HEK293T (cell line): ENCODE data around the gene ODAD4.

Experiments used
- ARNT ChIP-seq: fragments of 450-650 bp; IDR thresholded peaks from 2 replicates; pipeline ENCODE4 v1.6.1; 2017; ENCODE audit warnings: mild to moderate bottlenecking
- BHLHE40 ChIP-seq: fragments of 450-650 bp; IDR thresholded peaks from 2 replicates; pipeline ENCODE4 v1.6.1; 2016; ENCODE audit warnings: mild to moderate bottlenecking, moderate library complexity, borderline replicate concordance
- ELF4 ChIP-seq: fragments of 450-650 bp; IDR thresholded peaks from 2 replicates; pipeline ENCODE4 v1.6.1; 2017; ENCODE audit warnings: antibody characterized with exemption
- FOXA1 ChIP-seq: fragments of 450-650 bp; IDR thresholded peaks from 2 replicates; pipeline ENCODE4 v1.6.1; 2016; ENCODE audit warnings: mild to moderate bottlenecking
- FOXK2 ChIP-seq: fragments of 450-650 bp; IDR thresholded peaks from 2 replicates; pipeline ENCODE4 v1.6.1; 2016; ENCODE audit warnings: mild to moderate bottlenecking
- FOXM1 ChIP-seq: fragments of 450-650 bp; IDR thresholded peaks from 2 replicates; pipeline ENCODE4 v1.6.1; 2017; ENCODE audit warnings: mild to moderate bottlenecking, borderline replicate concordance
- L3MBTL2 ChIP-seq: fragments of 450-650 bp; conservative IDR thresholded peaks from 2 replicates; pipeline ENCODE4 v1.6.1; 2016; ENCODE audit warnings: mild to moderate bottlenecking
- LEF1 ChIP-seq: fragments of 450-650 bp; IDR thresholded peaks from 2 replicates; pipeline ENCODE4 v1.6.1; 2017; ENCODE audit warnings: mild to moderate bottlenecking, borderline replicate concordance
- NFRKB ChIP-seq: fragments of 450-650 bp; IDR thresholded peaks from 2 replicates; pipeline ENCODE4 v1.6.1; 2016; ENCODE audit warnings: mild to moderate bottlenecking, moderate library complexity
- PKNOX1 ChIP-seq: fragments of 450-650 bp; IDR thresholded peaks from 2 replicates; pipeline ENCODE4 v1.6.1; 2016
- SP1 ChIP-seq: fragments of 450-650 bp; IDR thresholded peaks from 2 replicates; pipeline ENCODE4 v1.6.1; 2017
- SUZ12 ChIP-seq: fragments of 450-650 bp; IDR thresholded peaks from 2 replicates; pipeline ENCODE4 v1.6.1; 2016; ENCODE audit warnings: mild to moderate bottlenecking
- TARDBP ChIP-seq: fragments of 450-650 bp; IDR thresholded peaks from 2 replicates; pipeline ENCODE4 v1.6.1; 2016
- ZNF384 ChIP-seq: fragments of 450-650 bp; IDR thresholded peaks from 2 replicates; pipeline ENCODE4 v1.6.1; 2016

GRCh38 chr17:41917679-41918313, 12.6 kb upstream of the ODAD4 start:
- TF ChIP-seq FOXA1 (no peak), SP1 (no peak), PKNOX1 (no peak), LEF1 (no peak), L3MBTL2 (no peak), TARDBP (no peak), FOXM1 (no peak), SUZ12 (no peak), ELF4 (no peak), ZNF384 (no peak), BHLHE40 (no peak), ARNT (no peak), FOXK2 (no peak), NFRKB (no peak)
